ENCODE results near the gene DENND6B.

DNA sequence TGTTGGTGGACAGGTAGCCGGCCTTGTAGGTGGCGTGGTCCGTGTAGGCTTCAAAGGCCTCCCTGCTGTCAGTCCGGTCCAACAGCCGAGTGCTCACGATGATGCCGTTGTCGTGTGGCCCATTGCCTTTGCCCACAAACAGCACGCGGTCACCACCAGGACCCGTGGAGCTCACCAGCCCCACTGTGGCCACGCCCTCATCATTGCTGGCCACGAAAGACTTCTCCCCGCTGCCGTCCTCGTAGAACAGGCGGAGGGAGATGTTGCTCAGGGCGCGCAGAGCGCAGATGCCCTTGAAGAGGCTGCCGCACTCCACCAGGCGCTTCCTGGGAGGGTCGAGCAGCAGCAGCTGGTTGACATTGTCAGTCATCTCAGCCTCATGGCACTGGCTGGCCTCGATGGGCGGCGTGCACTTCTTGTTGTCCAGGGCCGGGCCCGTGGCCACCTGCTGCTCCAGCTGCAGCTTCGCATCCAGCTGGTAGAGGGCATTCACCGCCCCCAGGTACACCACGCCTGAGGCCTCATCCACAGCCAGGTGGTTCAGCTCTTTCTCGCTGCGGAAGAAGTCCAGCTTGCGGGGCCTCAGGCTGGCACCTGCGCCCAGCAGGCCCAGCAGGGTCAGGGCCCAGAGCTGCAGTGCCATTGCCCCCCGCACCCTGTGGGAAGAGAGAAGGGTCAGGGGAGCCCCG is 36.7 kb downstream of the DENND6B start:
- TF ChIP-seq, protein P1, sequence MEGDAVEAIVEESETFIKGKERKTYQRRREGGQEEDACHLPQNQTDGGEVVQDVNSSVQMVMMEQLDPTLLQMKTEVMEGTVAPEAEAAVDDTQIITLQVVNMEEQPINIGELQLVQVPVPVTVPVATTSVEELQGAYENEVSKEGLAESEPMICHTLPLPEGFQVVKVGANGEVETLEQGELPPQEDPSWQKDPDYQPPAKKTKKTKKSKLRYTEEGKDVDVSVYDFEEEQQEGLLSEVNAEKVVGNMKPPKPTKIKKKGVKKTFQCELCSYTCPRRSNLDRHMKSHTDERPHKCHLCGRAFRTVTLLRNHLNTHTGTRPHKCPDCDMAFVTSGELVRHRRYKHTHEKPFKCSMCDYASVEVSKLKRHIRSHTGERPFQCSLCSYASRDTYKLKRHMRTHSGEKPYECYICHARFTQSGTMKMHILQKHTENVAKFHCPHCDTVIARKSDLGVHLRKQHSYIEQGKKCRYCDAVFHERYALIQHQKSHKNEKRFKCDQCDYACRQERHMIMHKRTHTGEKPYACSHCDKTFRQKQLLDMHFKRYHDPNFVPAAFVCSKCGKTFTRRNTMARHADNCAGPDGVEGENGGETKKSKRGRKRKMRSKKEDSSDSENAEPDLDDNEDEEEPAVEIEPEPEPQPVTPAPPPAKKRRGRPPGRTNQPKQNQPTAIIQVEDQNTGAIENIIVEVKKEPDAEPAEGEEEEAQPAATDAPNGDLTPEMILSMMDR (IDR thresholded peaks at IDR 0.05) = no peak
- no peak for TF ChIP-seq POLR2A (IDR thresholded peaks at IDR 0.05)
